ENCODE data around the gene MAP3K3.

DNA sequence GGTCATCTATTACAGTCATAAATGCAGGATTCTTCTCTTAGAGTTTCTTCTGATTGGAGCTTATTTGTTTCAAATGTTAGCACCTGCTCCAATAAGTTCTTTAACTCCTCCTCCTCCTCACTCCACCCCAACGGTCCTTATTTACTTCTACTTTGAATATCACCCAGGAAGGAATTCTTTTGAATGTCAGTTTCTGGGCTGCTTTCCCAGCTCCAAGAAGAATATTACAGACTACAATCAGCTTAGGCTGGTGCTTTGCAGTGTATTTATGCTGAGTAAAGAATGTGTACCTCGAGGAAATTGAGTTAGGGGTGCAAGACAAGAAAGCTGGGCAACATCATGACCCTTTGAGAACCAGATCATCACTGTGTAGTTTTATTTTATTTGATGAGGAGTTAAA is 30.8 kb downstream of the MAP3K3 start:
- TF ChIP-seq SREBF2 (IDR thresholded peaks at IDR 0.05) (no peak), CTCF (IDR thresholded peaks at IDR 0.05) (no peak), POLR2A (IDR thresholded peaks at IDR 0.05; ENCODE audit: low read length) (no peak), JUNB (IDR thresholded peaks at IDR 0.05) (no peak), RCOR1 (IDR thresholded peaks at IDR 0.05; ENCODE audit: low read depth, low read length) (no peak), ZC3H11A (IDR thresholded peaks at IDR 0.05) (no peak), HDAC2 (IDR thresholded peaks at IDR 0.05) (no peak), RFX5 (IDR thresholded peaks at IDR 0.05) (no peak), ZFP36 (IDR thresholded peaks at IDR 0.05; ENCODE audit: borderline replicate concordance, partially characterized antibody) (no peak), HOXA7 (CRISPR knock-in tag; IDR thresholded peaks at IDR 0.05) (no peak), EP300 (IDR thresholded peaks at IDR 0.05) (no peak), PHF8 (IDR thresholded peaks at IDR 0.05; ENCODE audit: borderline replicate concordance, low read depth) (no peak)

Data from A549 (cell line).